Bronchial epithelial cell (primary cell): ENCODE measurements around the gene DOCK11. TPM values are rescaled to one million over a fixed set of nuclear protein-coding genes. Genes with fewer than 3 reads are reported as not detected.
A peak's percentile ranks its signal among the peaks of the same experiment; 100 is the strongest.

Source experiments
- DNase-seq: peaks from one replicate; pipeline ENCODE4 v3.0.0-alpha.2; 2010; ENCODE audit warnings: low read depth
- FAIRE-seq: peaks from 2 replicates; lab custom pipeline; 2011; peaks lifted over from hg19 to GRCh38; lab: Jason Lieb, UNC
- H3K27me3 ChIP-seq: 2 replicates; pipeline ENCODE4 v1.5.1; 2011; ENCODE audit warnings: low read length; ENCODE audit not compliant: control insufficient read depth, insufficient read depth
- H3K36me3 ChIP-seq: 2 replicates; pipeline ENCODE4 v1.5.1; 2011; ENCODE audit warnings: low read length; ENCODE audit not compliant: control insufficient read depth, insufficient read depth
- H3K4me3 ChIP-seq: 2 replicates; pipeline ENCODE4 v1.5.1; 2011; ENCODE audit warnings: mild to moderate bottlenecking, low read depth, low read length, control low read depth
- total RNA-seq: library from RNA; depleted of rRNA; stranded (reverse); fragments of >200 nt; gene quantifications from 2 replicates; pipeline ENCODE4 v1.2.1, GENCODE V29; 2014
- TF ChIP-seq, protein P1 (sequence below): IDR thresholded peaks from 2 replicates; pipeline ENCODE4 v1.5.1; 2011; ENCODE audit warnings: mild to moderate bottlenecking, moderate library complexity, low read length, control low read depth, inconsistent platforms; ENCODE audit not compliant: insufficient read depth, severe bottlenecking

DOCK11 gene
- total RNA-seq, 1 donor from 2014 or later = 0.26 TPM

- H3K4me3 ChIP-seq = no peak overlapping the region
- H3K36me3 ChIP-seq = no peaks in the 10 kb centered on the region
- DNase-seq (no peak), FAIRE-seq (no peak)
- TF ChIP-seq, protein P1, sequence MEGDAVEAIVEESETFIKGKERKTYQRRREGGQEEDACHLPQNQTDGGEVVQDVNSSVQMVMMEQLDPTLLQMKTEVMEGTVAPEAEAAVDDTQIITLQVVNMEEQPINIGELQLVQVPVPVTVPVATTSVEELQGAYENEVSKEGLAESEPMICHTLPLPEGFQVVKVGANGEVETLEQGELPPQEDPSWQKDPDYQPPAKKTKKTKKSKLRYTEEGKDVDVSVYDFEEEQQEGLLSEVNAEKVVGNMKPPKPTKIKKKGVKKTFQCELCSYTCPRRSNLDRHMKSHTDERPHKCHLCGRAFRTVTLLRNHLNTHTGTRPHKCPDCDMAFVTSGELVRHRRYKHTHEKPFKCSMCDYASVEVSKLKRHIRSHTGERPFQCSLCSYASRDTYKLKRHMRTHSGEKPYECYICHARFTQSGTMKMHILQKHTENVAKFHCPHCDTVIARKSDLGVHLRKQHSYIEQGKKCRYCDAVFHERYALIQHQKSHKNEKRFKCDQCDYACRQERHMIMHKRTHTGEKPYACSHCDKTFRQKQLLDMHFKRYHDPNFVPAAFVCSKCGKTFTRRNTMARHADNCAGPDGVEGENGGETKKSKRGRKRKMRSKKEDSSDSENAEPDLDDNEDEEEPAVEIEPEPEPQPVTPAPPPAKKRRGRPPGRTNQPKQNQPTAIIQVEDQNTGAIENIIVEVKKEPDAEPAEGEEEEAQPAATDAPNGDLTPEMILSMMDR = no peak
- H3K27me3 ChIP-seq = no peaks in the 10 kb centered on the region
Measured at GRCh38 chrX:118621081-118621759, 125.6 kb downstream of the DOCK11 start.

DNA sequence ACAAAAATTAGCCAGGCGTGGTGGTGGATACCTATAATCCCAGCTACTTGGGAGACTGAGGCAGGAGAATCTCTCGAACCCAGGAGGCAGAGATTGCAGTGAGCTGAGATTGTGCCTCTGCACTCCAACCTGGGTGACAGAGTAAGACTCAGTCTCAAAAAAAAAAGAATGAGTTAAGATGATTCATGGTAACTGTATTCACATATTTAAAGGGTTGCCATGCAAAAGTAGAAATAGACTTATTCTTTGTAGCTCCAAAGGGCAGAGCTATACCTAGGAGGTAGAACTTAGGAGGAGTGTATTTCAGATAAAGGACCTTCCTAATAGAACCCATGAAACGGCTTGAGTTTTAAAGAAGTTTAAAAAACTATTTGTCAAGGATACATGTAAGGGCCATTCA is 127.4 kb downstream of the DOCK11 start:
- TF ChIP-seq, protein P1 = no peak
- Histone ChIP-seq H3K4me3 (no peak overlapping the region), H3K36me3 (no peaks in the 10 kb centered on the region), H3K27me3 (no peaks in the 10 kb centered on the region)
- FAIRE-seq (no peak), DNase-seq (no peak)

DNA sequence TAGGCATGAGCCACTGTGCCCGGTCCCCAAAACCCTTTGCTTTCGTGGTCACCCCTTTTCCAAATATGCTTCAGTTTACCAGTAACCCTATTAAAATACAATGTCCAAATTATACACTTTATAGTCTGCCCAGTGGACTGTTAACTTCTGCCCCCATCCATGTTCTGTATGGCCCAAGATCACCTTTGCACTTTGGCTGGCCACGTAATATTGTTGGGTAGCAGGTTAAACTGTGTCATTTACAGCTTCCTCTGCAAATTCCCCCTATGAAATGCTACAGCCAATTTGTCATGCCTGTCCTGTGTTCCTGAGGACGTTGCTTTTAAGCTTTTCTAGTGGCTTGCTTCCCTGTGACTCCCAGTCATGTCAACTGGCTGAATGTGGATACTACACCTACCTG is 130.7 kb downstream of the DOCK11 start:
- FAIRE-seq = peak; percentile 28
- no peak overlapping the region for H3K4me3 ChIP-seq
- TF ChIP-seq, protein P1 = no peak
- no peak for DNase-seq
- H3K36me3 ChIP-seq = no peaks in the 10 kb centered on the region
- H3K27me3 ChIP-seq = no peaks in the 10 kb centered on the region

- peak; percentile 50 for DNase-seq
- Histone ChIP-seq H3K4me3 (no peak overlapping the region), H3K36me3 (no peaks in the 10 kb centered on the region), H3K27me3 (no peaks in the 10 kb centered on the region)
- no peak for FAIRE-seq
- TF ChIP-seq, protein P1 = peak; percentile 36
Measured at GRCh38 chrX:118627084-118627758, 131.6 kb downstream of the DOCK11 start.

DNA sequence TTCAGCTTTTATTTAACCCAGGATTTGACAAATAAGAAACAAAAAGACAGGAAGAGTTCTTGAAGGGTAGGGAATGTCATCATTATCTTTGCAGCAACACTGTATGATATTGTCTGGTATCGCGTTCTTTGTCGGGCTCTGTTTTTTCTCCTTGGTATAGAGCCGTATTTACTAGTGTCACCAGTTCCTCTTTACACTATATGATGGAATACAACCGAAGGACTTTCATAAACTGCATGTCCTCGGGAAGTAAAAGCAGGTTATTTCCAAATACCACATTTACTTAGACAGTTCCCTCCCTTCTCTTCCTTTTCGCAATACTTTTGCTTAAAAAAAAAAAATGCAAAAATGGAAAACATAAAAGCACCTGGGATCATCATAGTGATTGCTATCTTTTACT is 135.2 kb downstream of the DOCK11 start:
- no peaks in the 10 kb centered on the region for H3K36me3 ChIP-seq
- FAIRE-seq (no peak), DNase-seq (no peak)
- H3K4me3 ChIP-seq = no peak overlapping the region
- H3K27me3 ChIP-seq = no peaks in the 10 kb centered on the region
- TF ChIP-seq, protein P1 = no peak

- H3K27me3 ChIP-seq = no peaks in the 10 kb centered on the region
- no peak overlapping the region for H3K4me3 ChIP-seq
- DNase-seq (no peak), FAIRE-seq (no peak)
- H3K36me3 ChIP-seq = no peaks in the 10 kb centered on the region
- TF ChIP-seq, protein P1 = no peak
Measured at GRCh38 chrX:118631586-118631985, 136.0 kb downstream of the DOCK11 start.
